CD4-positive, alpha-beta T cell treated with Interleukin-15 for 4 hours (primary cell): ENCODE data around the gene OTOG.

Experiments used
- DNase-seq: peaks from one replicate; pipeline ENCODE4 v3.0.0-alpha.2; 2020; ENCODE audit warnings: low spot score

Gene OTOG

DNA sequence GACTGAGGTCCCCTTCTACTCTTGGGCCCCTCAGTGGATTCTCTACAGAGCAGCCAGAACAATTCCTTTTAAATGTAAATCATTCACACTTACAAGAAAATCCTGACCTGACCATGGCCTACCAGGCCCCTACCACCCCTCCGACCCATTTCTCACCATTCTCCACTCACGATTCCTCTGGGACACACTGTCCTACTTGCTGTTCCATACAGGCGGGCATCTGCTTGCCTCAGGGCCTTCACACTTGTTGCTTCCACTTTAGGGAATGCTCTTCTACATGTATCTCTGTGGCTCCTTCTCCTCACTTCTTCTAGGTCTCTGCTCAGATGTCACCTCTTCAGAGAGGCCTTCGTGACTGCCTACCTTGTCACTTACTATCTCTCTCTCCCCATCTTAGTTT lies 6.3 kb upstream of the OTOG start:
- DNase-seq = no peak

DNA sequence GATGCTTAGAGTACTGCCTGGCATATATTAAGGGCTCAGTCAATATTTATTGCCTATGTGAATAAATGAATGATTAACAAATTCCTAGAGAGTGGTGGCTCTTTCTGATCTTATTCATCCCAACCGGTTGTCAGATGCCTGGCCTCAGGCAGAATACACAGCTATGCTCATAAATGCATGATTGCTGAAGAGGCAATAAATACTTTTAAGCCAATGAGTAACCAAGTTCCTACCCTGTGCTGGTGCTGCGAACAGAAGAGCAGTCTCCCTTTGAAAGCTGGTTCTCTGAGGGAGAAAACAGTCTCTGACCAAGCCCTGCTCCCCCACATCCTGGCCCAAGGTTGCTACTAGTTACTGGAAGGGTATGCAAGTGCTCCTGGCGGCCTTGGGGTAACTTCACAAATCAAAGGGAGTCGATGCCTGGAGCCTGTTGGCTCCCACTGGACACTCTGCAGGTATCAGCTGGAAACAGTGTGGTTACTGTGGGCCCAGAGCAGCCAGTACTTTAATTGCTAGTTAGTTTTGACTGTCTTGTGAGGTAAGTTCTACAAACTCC lies 5.7 kb upstream of the OTOG start:
- DNase-seq = no peak

DNA sequence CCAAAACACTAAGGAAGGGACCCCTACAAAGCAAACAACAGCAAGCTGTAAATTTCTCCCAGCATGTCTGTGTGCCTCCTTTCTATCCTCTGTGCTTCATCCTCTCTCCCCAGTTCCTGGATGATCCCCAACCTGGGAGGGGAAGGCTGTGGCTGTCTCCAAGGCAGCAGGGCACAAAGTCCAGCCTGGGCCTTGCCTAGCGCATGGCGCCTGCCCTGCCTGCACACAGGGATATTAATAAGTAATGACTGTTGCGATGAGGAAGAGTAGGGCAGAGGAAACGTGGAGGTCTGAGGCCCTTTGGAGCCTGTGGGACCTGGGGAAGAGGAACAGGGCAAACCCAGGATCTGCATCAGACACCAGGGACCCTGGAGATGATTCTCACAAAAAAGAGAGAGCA lies 4.8 kb upstream of the OTOG start:
- DNase-seq = no peak

DNA sequence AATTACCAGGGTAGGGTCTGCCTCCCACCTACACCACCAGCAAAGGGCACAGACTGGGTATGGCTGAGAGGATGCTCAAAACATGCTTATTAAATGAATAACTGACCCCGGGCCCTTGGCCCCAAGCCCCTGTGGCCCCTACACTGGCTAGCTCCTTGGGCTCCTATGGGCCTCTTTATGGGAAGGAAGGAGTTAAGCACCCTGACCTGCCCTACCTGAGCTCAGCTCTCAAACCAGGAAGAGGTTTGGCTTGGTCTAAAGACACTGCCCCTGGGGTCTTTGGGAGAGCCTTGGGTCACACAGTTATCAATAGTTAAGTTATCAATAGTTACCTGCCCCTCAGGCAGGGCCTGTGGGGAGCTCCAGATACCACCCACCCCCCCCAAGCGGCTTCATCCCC lies 4.0 kb upstream of the OTOG start:
- DNase-seq = no peak

DNA sequence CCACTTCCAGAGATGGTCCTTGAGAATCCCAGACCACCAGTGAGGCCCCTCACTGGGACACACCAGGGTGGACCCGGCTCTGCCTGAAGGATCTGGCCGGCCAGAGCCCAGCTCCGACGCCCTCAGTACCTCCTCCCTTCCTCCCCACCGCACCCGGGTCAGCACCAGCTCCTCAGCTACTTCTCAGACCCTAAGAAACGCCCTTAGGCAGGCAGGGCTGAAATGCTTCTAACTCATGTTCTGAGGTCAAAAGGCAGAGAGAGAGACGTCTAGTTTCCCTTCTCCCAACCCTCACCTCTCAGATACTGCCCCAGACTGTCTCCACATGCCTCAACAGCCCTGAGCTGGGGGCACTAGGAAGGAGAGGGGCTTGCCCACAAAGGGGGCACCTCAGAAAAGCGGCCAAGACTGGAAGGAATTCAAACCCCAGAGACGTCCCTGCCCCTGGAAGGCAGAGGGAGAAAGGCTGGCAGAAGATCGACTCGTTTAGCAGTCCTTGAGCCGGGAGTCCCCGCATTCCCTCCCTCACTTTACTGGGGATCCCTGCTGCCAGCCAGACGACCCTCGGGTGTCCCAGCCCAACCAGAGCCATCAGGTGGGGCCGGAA lies 3.4 kb upstream of the OTOG start:
- no peak for DNase-seq

DNA sequence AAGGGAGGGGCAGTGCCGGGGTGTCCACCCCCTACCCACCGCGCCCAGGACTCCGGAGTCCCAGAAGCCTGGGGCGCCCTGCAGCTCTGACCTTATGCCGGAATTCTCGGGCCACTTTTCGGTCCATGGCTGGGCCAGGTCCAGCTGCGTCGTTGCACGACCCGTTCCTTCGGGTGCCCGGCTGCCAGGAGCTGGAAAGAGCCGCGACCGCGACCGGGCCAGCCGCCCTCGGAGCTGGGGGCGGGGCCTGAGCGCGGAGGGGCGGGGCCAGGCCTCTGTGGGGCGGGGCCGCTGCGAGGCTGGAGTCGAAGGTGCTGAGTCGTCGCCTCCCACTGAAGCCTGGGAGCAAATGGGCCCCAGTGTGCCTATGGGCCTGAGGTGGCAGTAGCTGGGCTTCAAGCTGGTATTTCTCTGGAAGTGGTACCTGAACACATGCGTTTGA lies 2.9 kb upstream of the OTOG start, which contains the start of gene USH1C:
TSS of gene USH1C (minus strand) at position 236 of the 442 bp plus-strand sequence. CDS start at position 127, 109 bp downstream.
- no peak for DNase-seq

DNA sequence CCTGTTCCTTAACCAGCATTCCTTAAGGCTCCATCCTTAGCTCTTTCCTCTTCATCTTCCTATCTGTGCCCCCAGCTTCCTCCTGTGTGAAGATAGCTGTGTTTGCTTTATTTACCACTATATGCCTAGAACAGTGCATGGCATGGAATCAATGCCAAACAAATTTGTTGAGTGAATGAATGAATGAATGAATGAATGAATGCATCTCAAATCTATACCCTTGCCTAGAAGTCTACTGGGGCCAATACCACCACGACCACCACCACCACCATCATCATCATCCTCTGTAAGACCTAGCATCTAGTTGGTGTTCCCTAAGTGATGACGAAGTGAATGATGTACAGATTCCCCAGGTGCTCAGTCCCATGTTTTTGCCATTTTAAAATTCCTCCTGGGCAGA lies 819 bp upstream of the OTOG start:
- no peak for DNase-seq

DNA sequence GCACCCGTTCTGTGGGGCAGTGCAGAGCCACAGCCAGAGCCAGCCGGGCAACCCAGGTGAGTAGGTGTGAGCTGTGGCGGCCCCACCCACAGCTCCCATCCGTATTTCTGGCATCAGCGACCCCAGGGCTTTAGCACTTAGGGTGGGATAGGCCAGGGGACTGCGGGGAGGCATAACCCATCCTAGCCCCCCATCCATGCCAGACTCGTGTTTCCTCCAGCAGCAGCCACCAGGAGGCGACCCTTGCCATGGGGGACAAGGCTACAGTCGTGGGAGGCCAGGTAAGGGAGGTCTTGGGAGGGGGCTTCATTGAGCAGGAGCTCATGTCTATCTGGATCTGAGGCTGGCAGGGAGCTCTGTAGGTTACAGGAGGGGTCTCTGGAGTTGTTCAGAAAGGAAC lies 873 bp downstream of the OTOG start:
- no peak for DNase-seq

DNA sequence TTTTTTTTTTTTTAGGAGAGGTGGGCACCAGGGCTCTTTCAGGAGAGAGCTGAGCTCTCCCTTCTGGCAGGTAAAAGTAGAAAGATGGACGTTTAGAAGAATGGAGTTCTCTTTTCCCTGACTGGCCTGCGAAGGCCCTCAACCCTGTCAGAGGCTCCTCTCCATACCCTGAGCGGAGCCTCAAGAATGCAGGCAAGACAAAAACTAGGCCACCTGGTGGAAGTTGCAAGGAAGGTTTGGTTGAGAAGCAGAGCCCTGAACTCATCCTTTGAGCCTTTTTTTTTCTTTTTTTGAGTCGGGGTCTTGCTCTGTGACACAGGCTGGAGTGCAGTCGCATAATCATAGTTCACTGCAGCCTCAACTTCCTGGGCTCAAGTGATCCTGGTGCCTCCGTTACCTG lies 1.4 kb downstream of the OTOG start:
- no peak for DNase-seq

DNA sequence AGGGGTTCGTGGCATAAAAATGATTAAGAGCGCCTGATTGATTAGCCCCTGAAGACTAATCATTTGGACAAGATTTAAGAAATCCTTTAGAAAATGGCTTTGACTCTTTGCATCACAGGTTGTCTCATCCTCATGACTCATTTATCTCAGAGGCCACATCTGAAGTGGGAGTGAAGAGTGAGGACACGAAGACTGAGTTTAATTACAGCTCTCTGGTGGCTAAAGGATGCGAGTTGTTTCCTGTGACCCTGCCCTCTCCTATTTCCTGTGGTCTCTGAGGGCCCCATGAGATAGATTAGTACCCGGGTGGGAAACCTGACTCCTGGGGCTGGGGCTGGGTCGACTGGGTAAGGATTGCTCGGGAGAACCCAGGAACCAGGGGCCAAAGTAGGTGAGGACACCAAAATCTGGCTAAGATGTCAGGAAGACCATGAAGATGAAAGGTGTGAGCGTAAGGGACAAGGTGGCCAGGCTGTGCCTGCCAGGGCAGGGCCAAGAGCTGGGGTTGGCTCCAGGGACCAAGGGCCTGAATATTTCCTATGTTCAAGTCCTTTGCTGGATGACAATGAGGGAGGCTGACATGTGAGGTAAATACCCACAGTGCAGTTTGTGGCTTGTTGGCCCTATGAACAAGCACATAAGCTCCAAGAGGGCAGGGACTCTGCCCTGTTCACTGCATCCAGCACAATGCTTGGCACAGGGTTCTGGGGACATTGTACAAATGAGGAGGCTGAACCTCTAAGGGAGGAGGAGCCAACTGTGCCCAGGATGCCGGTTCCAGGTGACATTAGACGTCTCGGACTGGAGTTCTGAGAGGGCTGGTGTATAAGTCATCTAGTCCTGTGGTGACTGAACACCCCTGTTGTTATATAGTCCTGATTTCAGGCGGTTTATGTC lies 3.6 kb downstream of the OTOG start:
- no peak for DNase-seq

DNA sequence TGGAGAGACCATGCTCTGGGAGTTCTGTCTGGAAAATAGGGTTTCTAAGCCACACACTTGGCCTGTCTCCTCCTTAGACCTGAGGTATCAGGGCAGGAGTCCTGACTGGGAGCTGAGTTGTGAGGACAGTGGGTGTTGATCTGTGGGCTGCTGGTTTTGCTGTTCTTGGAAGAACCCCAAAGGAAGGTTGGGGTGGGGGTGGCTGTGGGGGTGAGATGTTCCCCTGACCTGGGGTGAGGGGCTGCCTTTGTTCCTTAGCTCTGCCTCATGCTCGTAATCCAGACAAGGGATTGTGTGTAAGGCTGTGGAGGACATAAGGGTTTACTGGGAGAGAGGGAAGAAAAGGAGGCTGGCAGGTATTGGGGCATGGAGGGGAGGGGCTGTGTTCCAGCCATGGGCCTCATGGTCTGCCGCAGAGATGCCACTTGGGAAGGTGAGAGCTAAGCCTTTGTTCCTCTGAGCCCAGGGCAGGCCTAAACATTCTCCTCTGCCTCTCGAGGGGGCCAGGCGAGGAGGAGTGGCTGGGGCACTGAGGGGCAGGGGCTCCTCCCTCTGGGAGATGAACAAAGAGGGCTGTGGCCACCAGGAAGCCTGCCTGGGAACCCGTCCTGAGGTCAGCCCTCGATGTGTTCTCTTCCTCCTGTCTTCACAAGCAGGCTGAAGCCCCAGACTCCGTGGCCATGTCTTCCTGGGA lies 4.4 kb downstream of the OTOG start:
- DNase-seq = no peak

DNA sequence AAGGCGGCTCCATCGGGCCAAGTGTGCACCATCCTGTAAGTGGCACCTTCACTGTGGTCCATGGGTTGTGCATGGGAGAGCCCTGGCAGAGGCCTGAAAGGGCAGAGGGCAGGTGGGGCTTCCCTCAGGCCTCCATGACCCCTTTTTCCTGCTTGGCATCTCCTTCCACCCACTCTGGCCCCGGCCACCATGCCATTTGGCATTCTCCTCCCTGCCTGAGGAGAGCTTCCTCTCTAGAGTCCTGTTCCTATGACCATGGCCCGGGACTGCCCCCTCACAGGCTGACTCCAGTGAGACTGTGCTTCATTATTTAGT lies 4.9 kb downstream of the OTOG start:
- DNase-seq = no peak

DNA sequence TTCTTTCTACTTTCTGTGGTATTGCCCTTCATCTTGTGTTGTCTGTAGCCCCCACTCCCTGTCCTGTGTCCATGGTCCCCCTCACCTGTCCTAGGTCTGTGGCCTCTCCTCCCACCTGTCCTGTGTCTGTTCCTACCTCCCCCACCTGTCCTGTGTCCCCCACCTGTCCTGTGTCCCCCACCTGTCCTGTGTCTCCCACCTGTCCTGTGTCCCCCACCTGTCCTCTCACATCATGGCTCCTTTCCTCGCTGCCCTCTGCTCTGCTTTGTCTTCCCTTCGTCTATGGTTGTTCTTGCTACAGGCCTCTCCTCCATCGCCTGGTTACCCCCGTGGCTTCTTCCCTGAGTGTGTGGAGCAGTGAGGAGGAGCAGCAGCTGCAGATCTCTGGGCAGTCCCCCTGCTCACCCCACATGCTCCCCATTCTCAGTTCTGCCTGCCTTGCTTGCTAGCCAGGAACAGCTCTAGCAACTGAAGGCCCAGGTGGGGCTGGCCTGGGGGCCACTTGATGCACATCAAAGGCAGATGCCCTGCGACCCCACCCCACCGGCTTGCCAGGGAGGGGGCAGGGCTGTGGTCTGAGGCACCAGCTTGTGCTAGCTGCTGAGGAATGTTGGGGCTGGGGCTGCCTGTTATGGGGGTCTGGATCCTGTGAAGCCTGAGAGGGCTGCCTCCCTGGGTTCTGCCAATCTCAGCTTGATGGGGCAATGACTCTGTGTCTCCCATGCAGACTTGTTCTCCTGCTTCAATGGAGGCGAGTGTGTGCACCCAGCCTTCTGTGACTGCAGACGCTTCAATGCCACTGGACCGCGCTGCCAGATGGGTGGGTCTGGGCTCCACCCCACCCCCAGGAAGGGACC lies 5.6 kb downstream of the OTOG start:
- DNase-seq = no peak

DNA sequence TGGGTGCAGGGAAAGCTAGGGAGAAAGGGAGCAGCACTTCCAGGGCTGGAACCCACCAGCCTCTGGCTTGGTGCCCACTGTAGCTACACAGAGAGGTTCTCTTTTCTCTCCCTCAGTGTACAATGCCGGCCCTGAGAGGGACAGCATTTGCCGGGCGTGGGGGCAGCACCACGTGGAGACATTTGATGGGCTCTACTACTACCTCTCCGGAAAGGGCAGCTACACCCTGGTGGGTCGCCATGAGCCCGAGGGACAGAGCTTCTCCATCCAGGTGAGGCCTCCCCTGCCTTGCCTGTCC lies 6.1 kb downstream of the OTOG start:
- DNase-seq = no peak

DNA sequence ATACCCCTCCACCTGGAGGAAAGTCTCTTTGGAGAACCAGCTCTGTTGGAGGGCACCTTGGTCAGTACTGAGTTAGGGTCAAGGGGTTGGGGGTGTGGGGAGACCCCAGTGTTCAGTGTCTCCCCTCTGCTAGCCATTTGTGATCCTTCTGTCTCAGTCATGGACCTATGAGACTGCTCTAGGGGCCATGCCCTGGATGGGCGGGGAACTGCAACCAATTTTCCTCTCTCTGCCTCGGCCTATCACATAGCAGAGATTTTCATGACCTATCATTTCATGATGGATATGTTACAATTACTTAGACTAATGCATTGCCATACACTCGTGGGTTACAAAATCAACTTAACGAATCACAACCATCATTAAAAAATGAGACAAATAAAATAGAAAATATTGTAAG lies 7.4 kb downstream of the OTOG start:
- DNase-seq = no peak

DNA sequence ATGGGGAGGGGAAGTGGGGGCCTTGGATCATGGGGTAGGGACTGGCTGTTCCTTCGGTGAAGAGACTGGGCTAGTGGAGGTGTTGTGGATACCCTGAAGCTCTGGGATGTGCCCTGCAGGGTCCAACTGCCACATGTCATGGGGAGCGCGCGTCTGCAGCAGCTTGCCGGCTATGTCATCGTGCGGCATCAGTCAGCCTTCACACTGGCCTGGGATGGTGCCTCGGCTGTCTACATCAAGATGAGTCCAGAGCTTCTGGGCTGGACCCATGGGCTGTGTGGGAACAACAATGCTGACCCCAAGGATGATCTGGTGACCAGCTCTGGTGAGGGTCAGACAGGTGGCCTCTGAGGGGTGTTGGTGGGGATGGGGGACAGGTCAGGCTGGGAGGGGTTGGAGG lies 9.9 kb downstream of the OTOG start:
- no peak for DNase-seq

DNA sequence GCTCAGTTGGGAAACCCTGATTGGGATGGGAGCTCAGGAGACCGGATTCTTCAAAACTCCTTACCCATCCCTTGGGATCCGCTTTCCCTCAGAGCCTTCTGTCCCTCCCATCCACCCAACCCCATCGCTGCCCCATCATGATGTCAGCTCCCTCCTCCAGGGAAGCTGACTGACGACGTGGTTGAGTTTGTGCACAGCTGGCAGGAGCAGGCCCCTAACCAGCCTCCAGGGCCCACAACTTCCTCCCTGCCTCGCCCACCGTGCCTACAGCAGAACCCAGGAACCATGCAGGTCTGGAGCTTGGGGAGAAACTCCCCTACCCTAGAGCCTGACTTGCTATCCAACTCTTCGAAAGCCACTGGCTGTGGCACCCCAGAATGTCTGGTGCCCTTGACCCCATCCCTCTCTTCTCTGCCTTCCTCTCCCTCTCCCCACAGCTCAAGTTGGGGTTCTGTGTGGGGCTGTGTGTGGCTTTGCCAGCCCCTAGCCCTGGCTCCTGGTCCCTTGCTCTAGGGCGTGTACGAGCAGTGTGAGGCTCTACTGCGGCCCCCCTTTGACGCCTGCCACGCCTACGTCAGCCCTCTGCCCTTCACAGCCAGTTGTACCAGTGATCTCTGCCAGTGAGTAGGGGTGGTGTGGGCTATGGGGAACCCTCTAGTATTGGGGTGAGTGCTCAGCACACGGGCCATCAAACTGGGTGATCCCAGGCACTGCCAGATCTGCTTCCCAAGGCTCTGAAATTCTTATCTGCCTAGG lies 11.1 kb downstream of the OTOG start:
- DNase-seq = no peak

DNA sequence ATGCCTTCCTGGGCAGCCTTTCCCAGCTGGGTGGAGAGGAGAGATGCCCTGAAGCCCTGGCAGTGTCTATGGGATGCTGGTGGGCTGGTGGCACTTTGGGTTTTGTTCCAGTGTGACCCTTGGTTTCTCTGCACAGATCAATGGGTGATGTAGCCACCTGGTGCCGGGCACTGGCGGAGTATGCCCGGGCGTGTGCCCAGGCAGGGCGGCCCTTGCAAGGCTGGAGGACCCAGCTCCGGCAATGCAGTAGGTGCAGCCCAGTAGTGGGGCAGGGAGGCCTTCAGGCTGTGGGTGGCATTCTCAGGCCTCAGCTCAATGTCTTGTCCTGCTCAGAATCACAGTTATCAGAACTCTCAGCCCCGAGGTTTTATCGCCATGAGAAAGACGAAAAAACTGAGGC lies 11.9 kb downstream of the OTOG start:
- no peak for DNase-seq

DNA sequence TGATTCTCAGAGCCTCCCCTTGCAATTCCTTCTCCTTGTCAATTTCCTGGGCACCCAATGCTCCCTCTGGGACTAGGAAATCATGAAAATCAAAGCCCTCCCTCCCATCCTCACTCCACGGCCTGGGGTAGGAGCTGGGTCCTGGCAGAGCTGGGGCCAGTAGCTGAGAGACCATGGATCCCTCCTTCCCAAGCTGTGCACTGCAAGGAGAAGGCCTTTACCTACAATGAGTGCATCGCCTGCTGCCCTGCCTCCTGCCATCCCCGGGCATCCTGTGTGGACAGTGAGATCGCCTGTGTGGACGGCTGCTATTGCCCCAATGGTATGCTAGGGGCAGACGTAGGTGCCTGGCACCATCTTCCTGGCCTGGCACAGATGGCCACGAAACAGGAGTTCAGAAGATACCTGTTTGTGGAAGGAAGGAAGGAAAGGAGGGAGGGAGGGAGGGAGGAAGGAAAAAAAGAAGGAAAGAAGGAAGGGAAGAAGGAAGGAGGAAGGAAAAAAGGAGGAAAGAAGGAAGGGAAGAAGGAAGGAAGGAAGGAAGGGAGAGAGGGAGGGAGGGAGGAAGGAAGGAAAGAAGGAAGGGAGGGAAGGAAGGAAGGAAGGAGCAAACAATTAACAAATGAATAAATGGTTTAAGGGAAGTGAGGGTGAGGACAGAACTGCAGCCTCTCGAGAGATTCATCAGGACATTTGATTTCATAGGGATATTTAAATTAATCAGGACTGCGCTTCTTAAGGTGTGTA lies 12.5 kb downstream of the OTOG start:
- no peak for DNase-seq

DNA sequence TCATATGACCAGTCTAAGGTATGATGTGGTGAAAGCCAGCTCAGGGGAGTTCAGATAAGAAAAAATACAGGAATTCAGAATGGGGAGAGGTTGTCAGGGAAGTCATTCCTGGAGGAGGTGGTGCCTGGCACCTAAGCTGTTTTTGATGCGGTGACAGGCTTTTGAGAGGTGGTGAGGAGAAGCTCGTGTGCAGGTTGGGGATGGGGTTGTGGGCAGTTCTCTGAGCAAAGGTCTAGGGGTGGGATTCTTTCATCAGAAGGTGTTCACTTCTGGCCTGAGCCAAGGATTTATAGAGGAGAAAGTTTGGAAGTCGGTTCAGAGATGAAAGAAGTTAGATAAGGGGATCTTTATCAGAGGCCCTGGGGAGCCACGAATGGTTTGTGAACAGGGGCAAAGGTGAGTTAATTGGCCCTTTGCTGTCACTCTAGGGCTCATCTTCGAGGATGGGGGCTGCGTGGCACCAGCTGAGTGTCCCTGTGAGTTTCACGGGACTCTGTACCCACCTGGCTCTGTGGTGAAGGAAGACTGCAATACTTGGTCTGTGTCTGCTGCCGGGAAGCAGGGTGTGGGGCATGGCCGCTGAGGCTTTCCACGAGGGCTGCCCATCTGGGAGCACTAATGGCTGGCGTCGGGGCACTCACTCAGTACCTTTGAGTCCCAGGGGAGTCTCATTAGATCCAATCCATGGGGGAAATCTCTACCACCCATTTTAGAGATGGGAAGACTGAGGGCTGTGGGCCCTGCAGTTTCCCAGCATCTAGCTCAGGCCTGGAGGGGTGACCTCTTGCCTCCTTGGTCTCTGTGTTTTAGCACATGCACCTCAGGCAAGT lies 13.4 kb downstream of the OTOG start:
- DNase-seq = no peak
